Skeletal muscle tissue (tissue), 4 donors: ENCODE data around the gene ARHGAP20. TPM values are rescaled to one million over a fixed set of nuclear protein-coding genes. Genes with fewer than 3 reads are reported as not detected.

Experiments
- H3K27ac ChIP-seq: one replicate; pipeline ENCODE4 v1.7.0; 2013; ENCODE audit warnings: mild to moderate bottlenecking, low read depth, low read length, inconsistent platforms
- H3K27me3 ChIP-seq, 3 donors: one replicate each; pipeline ENCODE4 v1.7.0; 2013; ENCODE audit warnings: low read length in 3 of 3; ENCODE audit not compliant: control insufficient read depth in 3 of 3, insufficient read depth in 3 of 3
- H3K36me3 ChIP-seq, 3 donors: one replicate each; pipeline ENCODE4 v1.7.0; 2013; ENCODE audit warnings: low read length in 3 of 3; ENCODE audit not compliant: control insufficient read depth in 3 of 3, insufficient read depth in 3 of 3
- H3K4me1 ChIP-seq, 3 donors: one replicate each; pipeline ENCODE4 v1.7.0; 2013; ENCODE audit warnings: low read length in 3 of 3, mild to moderate bottlenecking in 3 of 3; ENCODE audit not compliant: control insufficient read depth in 3 of 3, insufficient read depth in 3 of 3
- H3K4me3 ChIP-seq, 3 donors: one replicate each; pipeline ENCODE4 v1.7.0; 2013; ENCODE audit warnings: low read length in 3 of 3
- H3K9ac ChIP-seq, 3 donors: one replicate each; pipeline ENCODE4 v1.7.0; 2013; ENCODE audit warnings: low read length in 3 of 3, mild to moderate bottlenecking in 3 of 3, moderate library complexity in 2 of 3, low read depth in 1 of 3
- H3K9me3 ChIP-seq, 3 donors: one replicate each; pipeline ENCODE4 v1.7.0; 2013; ENCODE audit warnings: low read length in 3 of 3; ENCODE audit not compliant: control insufficient read depth in 3 of 3
- total RNA-seq: library from RNA; depleted of rRNA; stranded (reverse); fragments of >200 nt; gene quantifications from one replicate; pipeline ENCODE4 v1.2.3, GENCODE V29; 2014
- donor health status: Osteomylitis.

The ARHGAP20 gene
- total RNA-seq, 1 donor from 2014 or later: 8.9 TPM

GRCh38 chr11:110587972-110588371 is 124.3 kb downstream of the ARHGAP20 start:
- H3K27ac ChIP-seq: no peak overlapping the region
- H3K9ac ChIP-seq: no peak overlapping the region
- H3K27me3 ChIP-seq: no peaks in the 10 kb centered on the region
- H3K4me3 ChIP-seq: no peak overlapping the region
- peaks cover 0 to 8% (median 3%) of the 10 kb centered on the region in 3 donors for H3K36me3 ChIP-seq
- no peaks in the 10 kb centered on the region for H3K9me3 ChIP-seq
- H3K4me1 ChIP-seq: no peaks in the 10 kb centered on the region

GRCh38 chr11:110587129-110587528 is 125.1 kb downstream of the ARHGAP20 start:
- H3K4me1 ChIP-seq: no peaks in the 10 kb centered on the region
- no peaks in the 10 kb centered on the region for H3K9me3 ChIP-seq
- H3K4me3 ChIP-seq: no peak overlapping the region
- H3K27me3 ChIP-seq: no peaks in the 10 kb centered on the region
- H3K27ac ChIP-seq: no peak overlapping the region
- no peak overlapping the region for H3K9ac ChIP-seq
- peaks cover 0 to 8% (median 3%) of the 10 kb centered on the region in 3 donors for H3K36me3 ChIP-seq

GRCh38 chr11:110584150-110584549 is 128.1 kb downstream of the ARHGAP20 start:
- no peak overlapping the region for H3K27ac ChIP-seq
- H3K27me3 ChIP-seq: no peaks in the 10 kb centered on the region
- no peak overlapping the region for H3K4me3 ChIP-seq
- H3K4me1 ChIP-seq: no peaks in the 10 kb centered on the region
- no peak overlapping the region for H3K9ac ChIP-seq
- peaks cover 0 to 7% (median 0%) of the 10 kb centered on the region in 3 donors for H3K36me3 ChIP-seq
- no peaks in the 10 kb centered on the region for H3K9me3 ChIP-seq

GRCh38 chr11:110582728-110583432 is 129.4 kb downstream of the ARHGAP20 start:
- Histone ChIP-seq H3K4me1 (no peaks in the 10 kb centered on the region), H3K4me3 (no peak overlapping the region), H3K36me3 (peaks cover 0 to 7% (median 0%) of the 10 kb centered on the region in 3 donors), H3K27ac (no peak overlapping the region), H3K27me3 (no peaks in the 10 kb centered on the region), H3K9me3 (no peaks in the 10 kb centered on the region), H3K9ac (no peak overlapping the region)

- H3K4me1 ChIP-seq: no peaks in the 10 kb centered on the region
- no peak overlapping the region for H3K27ac ChIP-seq
- no peaks in the 10 kb centered on the region for H3K9me3 ChIP-seq
- no peaks in the 10 kb centered on the region for H3K27me3 ChIP-seq
- no peak overlapping the region for H3K4me3 ChIP-seq
- H3K9ac ChIP-seq: no peak overlapping the region
- peaks cover 0 to 7% (median 0%) of the 10 kb centered on the region in 3 donors for H3K36me3 ChIP-seq
Observed at GRCh38 chr11:110580571-110580970, 131.7 kb downstream of the ARHGAP20 start.

GRCh38 chr11:110573411-110573810 is 138.8 kb downstream of the ARHGAP20 start:
- H3K27ac ChIP-seq: no peak overlapping the region
- H3K9ac ChIP-seq: no peak overlapping the region
- H3K4me3 ChIP-seq: no peak overlapping the region
- H3K4me1 ChIP-seq: no peaks in the 10 kb centered on the region
- H3K36me3 ChIP-seq: no peaks in the 10 kb centered on the region
- H3K9me3 ChIP-seq: no peaks in the 10 kb centered on the region
- H3K27me3 ChIP-seq: no peaks in the 10 kb centered on the region

- Histone ChIP-seq H3K4me3 (no peak overlapping the region), H3K4me1 (peaks cover 0 to 2% (median under 1%) of the 10 kb centered on the region in 3 donors), H3K27me3 (no peaks in the 10 kb centered on the region), H3K9ac (no peak overlapping the region), H3K36me3 (no peaks in the 10 kb centered on the region), H3K9me3 (no peaks in the 10 kb centered on the region), H3K27ac (no peak overlapping the region)
Observed at GRCh38 chr11:110571081-110571720, 141.0 kb downstream of the ARHGAP20 start.

- Histone ChIP-seq H3K4me3 (no peak overlapping the region), H3K27me3 (no peaks in the 10 kb centered on the region), H3K36me3 (no peaks in the 10 kb centered on the region), H3K9me3 (no peaks in the 10 kb centered on the region), H3K27ac (no peak overlapping the region), H3K4me1 (peaks cover 0 to 8% (median 4%) of the 10 kb centered on the region in 3 donors), H3K9ac (no peak overlapping the region)
Observed at GRCh38 chr11:110566577-110566976, 145.7 kb downstream of the ARHGAP20 start.

GRCh38 chr11:110565357-110566336 is 146.6 kb downstream of the ARHGAP20 start:
- Histone ChIP-seq H3K4me3 (no peak overlapping the region), H3K27me3 (no peaks in the 10 kb centered on the region), H3K27ac (no peak overlapping the region), H3K9ac (no peak overlapping the region), H3K36me3 (no peaks in the 10 kb centered on the region), H3K9me3 (no peaks in the 10 kb centered on the region), H3K4me1 (peaks cover 0 to 8% (median 4%) of the 10 kb centered on the region in 3 donors)
